Neural crest cell (in vitro differentiated cells): ENCODE results near the gene TNFAIP8. TPM values are rescaled to one million over a fixed set of nuclear protein-coding genes. Genes with fewer than 3 reads are reported as not detected.

ENCODE experiments used
- DNase-seq: peaks from one replicate; pipeline ENCODE4 v3.0.0; 2021; ENCODE audit warnings: low read depth, mixed read lengths, low spot score
- H3K27ac Mint-ChIP-seq: one replicate; pipeline ENCODE4 v1.8.0; 2021; ENCODE audit warnings: mild to moderate bottlenecking, mixed read lengths; ENCODE audit not compliant: unreplicated experiment
- H3K27me3 Mint-ChIP-seq: 2 replicates; pipeline ENCODE4 v1.8.0; 2021; ENCODE audit warnings: low read depth, mild to moderate bottlenecking, mixed read lengths
- H3K36me3 Mint-ChIP-seq: 2 replicates; pipeline ENCODE4 v1.8.0; 2021; ENCODE audit warnings: low read depth, mild to moderate bottlenecking, mixed read lengths
- H3K4me1 Mint-ChIP-seq: 2 replicates; pipeline ENCODE4 v1.8.0; 2021; ENCODE audit warnings: mixed read lengths
- H3K4me3 Mint-ChIP-seq: one replicate; pipeline ENCODE4 v1.8.0; 2021; ENCODE audit warnings: mild to moderate bottlenecking, mixed read lengths
- H3K9me3 Mint-ChIP-seq: 2 replicates; pipeline ENCODE4 v1.8.0; 2021; ENCODE audit warnings: mixed read lengths
- CTCF ChIP-seq: fragments of 200-600 bp; sonication (generic); conservative IDR thresholded peaks from 2 replicates; pipeline ENCODE4 v1.5.0; 2021; ENCODE audit warnings: antibody characterized with exemption, mild to moderate bottlenecking
- total RNA-seq: library from RNA; stranded (reverse); gene quantifications from 2 replicates; pipeline ENCODE4 v1.2.1, GENCODE V29; 2021

TNFAIP8 gene
- total RNA-seq, 1 donor from 2014 or later, result 8.6 TPM

DNA sequence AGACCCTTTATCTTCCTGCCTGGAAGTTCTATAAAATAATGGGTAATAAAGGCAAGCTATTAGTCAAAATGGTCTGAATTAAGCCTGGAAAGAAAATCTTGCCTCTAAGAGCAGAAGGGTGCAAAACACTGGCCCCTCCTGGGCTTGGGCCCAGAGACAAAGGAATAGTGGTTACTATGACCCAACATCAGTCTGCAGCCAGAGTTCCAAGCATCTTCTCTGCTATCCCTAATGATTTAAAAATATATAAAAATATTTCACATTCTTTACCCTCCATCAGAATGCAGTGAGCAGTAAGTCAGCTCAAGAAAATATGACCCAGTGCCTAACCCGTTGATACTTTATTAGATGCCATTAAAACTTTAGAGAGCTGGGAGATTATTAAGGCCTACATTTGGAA, 14.7 kb downstream of the TNFAIP8 start:
- Mint-ChIP-seq H3K36me3 (no peaks in the 10 kb centered on the region), H3K27ac (no peak overlapping the region), H3K4me3 (no peak overlapping the region), H3K9me3 (no peaks in the 10 kb centered on the region), H3K27me3 (no peaks in the 10 kb centered on the region), H3K4me1 (peaks cover 42% of the 10 kb centered on the region)
- DNase-seq, result no peak
- TF ChIP-seq CTCF, result no peak

- H3K4me3 Mint-ChIP-seq, result no peak overlapping the region
- TF ChIP-seq CTCF, result no peak
- peak overlapping the region; percentile 78 for H3K27ac Mint-ChIP-seq
- H3K36me3 Mint-ChIP-seq, result no peaks in the 10 kb centered on the region
- DNase-seq, result no peak
- peaks cover 36% of the 10 kb centered on the region for H3K4me1 Mint-ChIP-seq
- H3K27me3 Mint-ChIP-seq, result no peaks in the 10 kb centered on the region
- H3K9me3 Mint-ChIP-seq, result no peaks in the 10 kb centered on the region
These were observed 15.3 kb downstream of the TNFAIP8 start for GRCh38 chr5:119371146-119371545.

GRCh38 chr5:119373449-119373858, 17.6 kb downstream of the TNFAIP8 start:
- H3K9me3 Mint-ChIP-seq, result no peaks in the 10 kb centered on the region
- H3K4me1 Mint-ChIP-seq, result peaks cover 15% of the 10 kb centered on the region
- no peak for DNase-seq
- no peaks in the 10 kb centered on the region for H3K36me3 Mint-ChIP-seq
- TF ChIP-seq CTCF, result no peak
- H3K27me3 Mint-ChIP-seq, result no peaks in the 10 kb centered on the region
- no peak overlapping the region for H3K27ac Mint-ChIP-seq
- H3K4me3 Mint-ChIP-seq, result no peak overlapping the region

GRCh38 chr5:119374901-119375300, 19.1 kb downstream of the TNFAIP8 start:
- peaks cover 9% of the 10 kb centered on the region for H3K4me1 Mint-ChIP-seq
- no peak overlapping the region for H3K27ac Mint-ChIP-seq
- no peak overlapping the region for H3K4me3 Mint-ChIP-seq
- no peak for DNase-seq
- TF ChIP-seq CTCF, result no peak
- no peaks in the 10 kb centered on the region for H3K9me3 Mint-ChIP-seq
- no peaks in the 10 kb centered on the region for H3K36me3 Mint-ChIP-seq
- no peaks in the 10 kb centered on the region for H3K27me3 Mint-ChIP-seq

GRCh38 chr5:119377066-119377465, 21.2 kb downstream of the TNFAIP8 start:
- no peak for TF ChIP-seq CTCF
- DNase-seq, result no peak
- no peaks in the 10 kb centered on the region for H3K36me3 Mint-ChIP-seq

More at GRCh38 chr5:119377066-119377465, 21.2 kb downstream of the TNFAIP8 start:
- no peaks in the 10 kb centered on the region for H3K9me3 Mint-ChIP-seq
- H3K27me3 Mint-ChIP-seq, result no peaks in the 10 kb centered on the region
- no peak overlapping the region for H3K4me3 Mint-ChIP-seq
- no peak overlapping the region for H3K27ac Mint-ChIP-seq
- no peaks in the 10 kb centered on the region for H3K4me1 Mint-ChIP-seq
